Colonic mucosa (tissue), 4 donors: ENCODE data around the gene ACOXL. TPM values are rescaled to one million over a fixed set of nuclear protein-coding genes. Genes with fewer than 3 reads are reported as not detected.

ENCODE experiments used
- DNase-seq: peaks from one replicate; pipeline ENCODE4 v3.0.0-alpha.2; 2020
- H3K27ac ChIP-seq: fragments of 200-600 bp; one replicate; pipeline ENCODE4 v1.8.0; 2021
- H3K27me3 ChIP-seq: fragments of 200-600 bp; one replicate; pipeline ENCODE4 v1.8.0; 2021
- H3K36me3 ChIP-seq: fragments of 200-600 bp; one replicate; pipeline ENCODE4 v1.8.0; 2021
- H3K4me1 ChIP-seq: fragments of 200-600 bp; one replicate; pipeline ENCODE4 v1.8.0; 2021; ENCODE audit warnings: mild to moderate bottlenecking
- H3K4me3 ChIP-seq: fragments of 200-600 bp; one replicate; pipeline ENCODE4 v1.8.0; 2021
- H3K9ac ChIP-seq, 2 donors: one replicate each; pipeline ENCODE4 v1.7.0; 2013; ENCODE audit warnings: control low read depth in 2 of 2, low read depth in 2 of 2, low read length in 2 of 2
- H3K9me3 ChIP-seq: fragments of 200-600 bp; one replicate; pipeline ENCODE4 v1.8.0; 2021
- intact Hi-C: fragments of 100-400 bp; cut with DNase I; formaldehyde crosslinking; loops from one replicate; pipeline ENCODE4 v1.14.1; 2022
- total RNA-seq, 2 donors: library from RNA; stranded (reverse); fragmentation: NEBNext Ultra II Directional in 1 of 2; extraction: Animal tissue kit (Norgen Biotek cat#: 25700) in 1 of 2; gene quantifications; one replicate each; pipeline ENCODE4 v1.2.1, GENCODE V29; 2021
- TF ChIP-seq, protein P1 (sequence below): fragments of 200-600 bp; IDR thresholded peaks from one replicate; pipeline ENCODE4 v1.8.0; 2022; ENCODE audit warnings: antibody characterized with exemption, mild to moderate bottlenecking
- donor health status: healthy.
- donor health status: DM: no; HTN: no; CAD: no.
- donor health status: DM: no; HTN: no; CAD: no.

The ACOXL gene
- total RNA-seq, 2 donors from 2014 or later, result 0.32 to 0.82 TPM

DNA sequence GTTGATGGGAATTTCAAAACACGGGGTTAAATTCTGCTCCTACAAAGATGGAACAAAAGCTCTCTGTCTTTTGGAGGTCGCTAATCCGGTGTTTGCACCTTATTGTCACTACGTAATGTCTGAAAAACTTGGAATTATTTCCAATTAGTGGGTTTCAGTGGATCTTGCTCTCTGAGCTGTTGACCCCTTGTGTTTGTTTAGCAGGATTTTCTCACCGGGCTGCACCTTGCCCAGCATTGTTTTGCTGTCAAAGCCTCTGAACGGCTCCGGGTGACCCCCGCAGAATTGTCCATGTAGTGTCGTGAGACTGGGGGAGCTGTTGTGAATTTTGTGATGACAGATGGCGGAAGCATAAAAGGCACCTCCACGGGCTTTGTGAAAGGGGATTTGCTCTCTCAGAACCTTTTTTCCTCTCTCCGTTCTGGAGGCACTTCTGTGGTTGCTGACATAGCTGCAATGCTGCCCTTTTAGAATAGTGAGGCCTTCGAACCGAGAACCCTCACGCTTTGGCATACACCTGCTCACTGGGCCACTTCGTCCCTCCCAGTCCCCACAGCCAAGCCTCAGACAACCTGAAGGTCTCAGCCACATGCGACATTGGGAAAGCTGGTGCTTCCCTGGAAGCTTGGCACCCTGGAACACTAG, 129.4 kb downstream of the ACOXL start:
- Histone ChIP-seq H3K4me3 (no peak overlapping the region), H3K9me3 (no peaks in the 10 kb centered on the region), H3K27me3 (no peaks in the 10 kb centered on the region), H3K4me1 (no peaks in the 10 kb centered on the region), H3K9ac (no peak overlapping the region), H3K36me3 (no peaks in the 10 kb centered on the region), H3K27ac (no peak overlapping the region)
- TF ChIP-seq, protein P1, sequence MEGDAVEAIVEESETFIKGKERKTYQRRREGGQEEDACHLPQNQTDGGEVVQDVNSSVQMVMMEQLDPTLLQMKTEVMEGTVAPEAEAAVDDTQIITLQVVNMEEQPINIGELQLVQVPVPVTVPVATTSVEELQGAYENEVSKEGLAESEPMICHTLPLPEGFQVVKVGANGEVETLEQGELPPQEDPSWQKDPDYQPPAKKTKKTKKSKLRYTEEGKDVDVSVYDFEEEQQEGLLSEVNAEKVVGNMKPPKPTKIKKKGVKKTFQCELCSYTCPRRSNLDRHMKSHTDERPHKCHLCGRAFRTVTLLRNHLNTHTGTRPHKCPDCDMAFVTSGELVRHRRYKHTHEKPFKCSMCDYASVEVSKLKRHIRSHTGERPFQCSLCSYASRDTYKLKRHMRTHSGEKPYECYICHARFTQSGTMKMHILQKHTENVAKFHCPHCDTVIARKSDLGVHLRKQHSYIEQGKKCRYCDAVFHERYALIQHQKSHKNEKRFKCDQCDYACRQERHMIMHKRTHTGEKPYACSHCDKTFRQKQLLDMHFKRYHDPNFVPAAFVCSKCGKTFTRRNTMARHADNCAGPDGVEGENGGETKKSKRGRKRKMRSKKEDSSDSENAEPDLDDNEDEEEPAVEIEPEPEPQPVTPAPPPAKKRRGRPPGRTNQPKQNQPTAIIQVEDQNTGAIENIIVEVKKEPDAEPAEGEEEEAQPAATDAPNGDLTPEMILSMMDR, result no peak
- intact Hi-C loops, result no loop called here
- DNase-seq, result no peak

DNA sequence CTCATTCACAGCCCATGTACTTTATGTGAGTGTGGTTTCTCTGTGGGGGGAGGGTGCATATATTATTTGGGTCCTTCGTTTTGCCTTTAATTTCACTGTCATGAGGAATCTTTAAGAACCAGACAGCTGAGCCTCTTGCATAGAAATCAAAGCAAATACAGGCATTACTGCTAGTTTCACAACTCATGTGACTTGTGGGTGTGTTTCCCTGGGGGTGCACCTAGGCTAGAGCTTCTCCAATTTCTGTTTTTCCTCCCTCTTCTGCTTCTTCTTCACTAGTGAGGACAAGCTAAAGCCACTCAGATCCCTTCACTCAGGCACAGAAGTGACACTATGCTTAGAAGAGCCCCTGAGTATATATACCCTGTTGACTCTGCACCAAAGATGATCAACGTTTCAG, 131.4 kb downstream of the ACOXL start:
- no peak overlapping the region for H3K9ac ChIP-seq
- no peaks in the 10 kb centered on the region for H3K9me3 ChIP-seq
- intact Hi-C loops, result no loop called here
- no peak overlapping the region for H3K4me3 ChIP-seq
- TF ChIP-seq, protein P1, result no peak
- DNase-seq, result no peak
- H3K27ac ChIP-seq, result no peak overlapping the region
- no peaks in the 10 kb centered on the region for H3K36me3 ChIP-seq
- no peaks in the 10 kb centered on the region for H3K4me1 ChIP-seq
- no peaks in the 10 kb centered on the region for H3K27me3 ChIP-seq

DNA sequence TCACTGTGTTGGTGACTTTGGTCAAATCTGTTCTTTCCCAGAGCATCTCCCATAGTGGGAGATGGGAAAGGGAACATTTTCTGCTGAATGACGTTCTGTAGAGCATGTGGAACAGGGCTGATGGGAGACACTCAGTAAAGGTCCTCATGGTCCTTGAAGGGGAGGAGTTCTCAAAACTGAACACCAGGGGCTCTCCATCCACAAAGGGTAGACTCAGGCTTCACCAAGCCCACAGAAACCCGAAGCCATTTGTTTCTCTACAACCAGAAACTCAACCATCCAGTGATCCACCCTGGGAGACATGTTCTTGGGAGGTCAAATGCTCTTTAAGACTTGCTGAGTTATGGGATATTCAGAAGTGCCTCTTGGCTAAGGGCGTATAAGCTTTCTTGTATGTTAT, 131.8 kb downstream of the ACOXL start:
- intact Hi-C loops, result no loop called here
- no peak for DNase-seq
- TF ChIP-seq, protein P1, result no peak

DNA sequence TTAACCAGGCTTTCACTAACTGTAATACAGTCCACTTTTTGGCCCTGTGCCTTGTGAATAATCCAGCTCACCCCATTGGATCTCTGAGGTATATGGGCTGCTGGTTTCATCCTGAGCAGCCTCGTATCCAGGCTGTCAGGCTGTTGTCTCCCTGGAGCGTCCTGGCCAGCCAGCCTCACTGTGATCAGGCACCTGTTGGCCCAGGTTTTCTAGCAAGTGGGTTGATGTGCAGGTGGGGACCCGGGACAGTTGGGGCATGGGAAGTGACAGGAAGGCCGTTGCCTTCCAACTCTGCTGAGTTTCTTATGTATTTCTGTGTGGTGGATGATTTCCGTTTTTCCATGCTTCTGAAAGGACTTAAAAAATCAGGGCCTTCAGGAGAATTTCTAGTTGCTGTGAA, 132.4 kb downstream of the ACOXL start:
- DNase-seq, result no peak
- no peaks in the 10 kb centered on the region for H3K27me3 ChIP-seq
- intact Hi-C loops, result no loop called here
- no peak overlapping the region for H3K27ac ChIP-seq
- no peaks in the 10 kb centered on the region for H3K9me3 ChIP-seq
- H3K4me1 ChIP-seq, result no peaks in the 10 kb centered on the region
- H3K4me3 ChIP-seq, result no peak overlapping the region
- TF ChIP-seq, protein P1, result no peak
- no peaks in the 10 kb centered on the region for H3K36me3 ChIP-seq
- no peak overlapping the region for H3K9ac ChIP-seq

More for the DNA sequence above, 131.8 kb downstream of the ACOXL start:
- no peaks in the 10 kb centered on the region for H3K9me3 ChIP-seq
- no peak overlapping the region for H3K9ac ChIP-seq
- H3K27me3 ChIP-seq, result no peaks in the 10 kb centered on the region
- H3K36me3 ChIP-seq, result no peaks in the 10 kb centered on the region
- H3K27ac ChIP-seq, result no peak overlapping the region
- no peaks in the 10 kb centered on the region for H3K4me1 ChIP-seq
- no peak overlapping the region for H3K4me3 ChIP-seq

DNA sequence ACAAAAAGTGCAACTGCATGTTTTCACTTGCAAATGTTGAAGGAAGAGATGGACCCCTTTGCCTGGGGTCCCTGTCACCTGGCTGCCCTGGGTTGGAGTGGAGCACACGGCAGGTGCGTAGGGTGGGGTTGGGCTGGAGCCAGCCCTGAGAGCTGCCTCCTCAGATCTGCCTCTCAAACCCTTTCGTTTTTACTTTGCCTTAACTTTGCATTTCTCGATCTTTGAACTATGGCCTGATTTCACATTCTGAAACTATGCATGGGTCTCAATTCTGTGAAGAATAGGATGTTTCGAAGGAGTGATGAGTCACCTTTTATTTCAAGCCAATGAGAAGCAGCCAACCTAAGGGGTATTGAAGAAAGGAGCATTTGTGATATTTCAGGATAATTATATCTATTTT, 132.8 kb downstream of the ACOXL start:
- H3K4me1 ChIP-seq, result no peaks in the 10 kb centered on the region
- no peaks in the 10 kb centered on the region for H3K27me3 ChIP-seq
- no peaks in the 10 kb centered on the region for H3K36me3 ChIP-seq
- H3K4me3 ChIP-seq, result no peak overlapping the region
- no peak overlapping the region for H3K27ac ChIP-seq
- no peaks in the 10 kb centered on the region for H3K9me3 ChIP-seq
- TF ChIP-seq, protein P1, result no peak
- H3K9ac ChIP-seq, result no peak overlapping the region
- no peak for DNase-seq
- intact Hi-C loops, result no loop called here
